GM21381 (cell line): ENCODE measurements around the gene SLC38A3.

ENCODE experiments used
- ATAC-seq: cut with Tn5 transposase; IDR thresholded peaks from one replicate; pipeline ENCODE4 v1.9.1; 2021; ENCODE audit warnings: mild to moderate bottlenecking, moderate library complexity; ENCODE audit not compliant: unreplicated experiment

The SLC38A3 gene

DNA sequence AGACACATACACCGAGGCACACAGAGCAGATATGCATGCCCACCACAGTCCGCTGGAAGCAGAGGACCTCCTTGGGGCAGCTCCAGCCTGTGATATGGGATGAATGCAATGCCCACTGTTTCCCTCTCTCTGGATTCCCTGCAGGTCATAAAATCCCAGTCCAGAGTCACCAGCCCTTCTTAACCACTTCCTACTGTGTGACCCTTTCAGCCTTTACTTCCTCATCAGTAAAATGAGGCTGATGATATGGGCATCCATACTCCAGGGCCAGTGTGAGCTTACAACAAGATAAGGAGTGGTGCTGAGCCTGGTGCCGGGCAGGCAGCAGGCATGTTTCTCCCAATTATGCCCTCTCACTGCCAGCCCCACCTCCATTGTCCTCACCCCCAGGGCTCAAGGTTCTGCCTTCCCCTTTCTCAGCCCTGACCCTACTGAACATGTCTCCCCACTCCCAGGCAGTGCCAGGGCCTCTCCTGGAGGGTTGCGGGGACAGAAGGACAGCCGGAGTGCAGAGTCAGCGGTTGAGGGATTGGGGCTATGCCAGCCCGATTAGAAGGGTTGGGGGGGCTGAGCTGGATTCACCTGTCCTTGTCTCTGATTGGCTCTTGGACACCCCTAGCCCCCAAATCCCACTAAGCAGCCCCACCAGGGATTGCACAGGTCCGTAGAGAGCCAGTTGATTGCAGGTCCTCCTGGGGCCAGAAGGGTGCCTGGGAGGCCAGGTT, 14.0 kb upstream of the SLC38A3 start, which contains the start of gene GNAT1:
TSS of gene GNAT1 (plus strand) at position 675 of the 725 bp plus-strand sequence. CDS start 116 bp downstream, outside the sequence.
- no peak for ATAC-seq

DNA sequence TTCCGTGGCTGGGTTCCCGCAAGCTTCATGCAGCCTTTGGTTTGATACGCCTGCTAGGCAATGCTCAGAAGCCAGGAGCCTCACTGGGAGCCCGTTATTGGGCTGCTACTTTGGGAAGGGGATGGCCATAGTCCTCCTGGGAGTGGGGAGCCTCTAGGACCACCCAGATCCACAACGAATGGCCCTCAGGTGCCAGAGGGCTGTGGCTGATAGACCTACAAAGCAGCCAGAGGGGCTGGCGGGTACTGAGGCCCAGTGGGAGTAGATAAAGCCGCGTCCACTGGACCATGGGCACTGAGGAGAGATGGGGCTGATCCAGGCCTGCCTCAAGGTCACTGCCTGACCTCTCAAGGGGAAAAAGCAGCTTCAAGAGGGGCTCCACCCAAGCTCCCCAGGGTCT, 12.9 kb upstream of the SLC38A3 start:
- ATAC-seq, result no peak

DNA sequence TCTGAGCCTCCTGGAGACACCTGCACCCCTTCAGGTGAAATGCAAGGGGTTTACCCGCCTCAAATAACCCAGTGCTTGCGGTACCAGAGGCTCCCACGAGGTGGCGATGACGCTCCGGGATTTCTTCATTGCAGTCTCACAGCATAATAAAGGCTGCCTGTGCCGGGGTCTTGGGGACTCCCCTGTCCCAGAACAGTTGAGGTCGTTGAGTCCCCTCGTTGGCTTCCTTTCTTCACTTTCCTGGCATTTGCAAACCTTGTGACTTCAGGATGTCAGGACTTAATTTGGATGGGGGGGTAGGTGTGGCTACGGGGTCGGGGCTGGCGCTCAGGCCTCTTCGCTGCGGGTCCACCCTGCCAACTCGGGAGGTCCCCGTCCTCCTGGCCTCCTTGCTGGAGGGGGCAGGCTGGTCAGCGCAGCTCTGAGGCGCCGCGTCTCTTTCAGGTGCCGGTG, 12.4 kb upstream of the SLC38A3 start:
- no peak for ATAC-seq

DNA sequence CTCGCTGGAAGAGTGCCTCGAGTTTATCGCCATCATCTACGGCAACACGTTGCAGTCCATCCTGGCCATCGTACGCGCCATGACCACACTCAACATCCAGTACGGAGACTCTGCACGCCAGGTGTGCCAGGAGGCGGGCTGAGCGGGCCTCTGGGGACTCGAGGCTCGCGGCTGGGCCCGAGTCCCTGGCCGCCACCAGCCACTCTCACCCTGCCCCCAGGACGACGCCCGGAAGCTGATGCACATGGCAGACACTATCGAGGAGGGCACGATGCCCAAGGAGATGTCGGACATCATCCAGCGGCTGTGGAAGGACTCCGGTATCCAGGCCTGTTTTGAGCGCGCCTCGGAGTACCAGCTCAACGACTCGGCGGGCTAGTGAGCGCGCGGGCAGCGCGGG, 11.8 kb upstream of the SLC38A3 start:
- ATAC-seq, result no peak

DNA sequence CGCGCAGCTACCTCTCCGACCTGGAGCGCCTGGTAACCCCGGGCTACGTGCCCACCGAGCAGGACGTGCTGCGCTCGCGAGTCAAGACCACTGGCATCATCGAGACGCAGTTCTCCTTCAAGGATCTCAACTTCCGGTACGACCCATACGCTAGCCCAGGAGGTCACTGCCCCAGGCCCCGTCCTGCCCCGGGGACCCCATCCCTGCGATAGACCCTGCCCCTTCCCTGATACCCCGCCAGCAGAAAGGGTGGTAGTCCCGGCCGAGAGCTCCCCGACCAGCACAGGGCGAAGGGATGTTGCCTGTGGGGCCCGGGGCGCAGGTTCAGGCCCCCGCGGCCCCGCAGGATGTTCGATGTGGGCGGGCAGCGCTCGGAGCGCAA, 11.3 kb upstream of the SLC38A3 start:
- no peak for ATAC-seq

DNA sequence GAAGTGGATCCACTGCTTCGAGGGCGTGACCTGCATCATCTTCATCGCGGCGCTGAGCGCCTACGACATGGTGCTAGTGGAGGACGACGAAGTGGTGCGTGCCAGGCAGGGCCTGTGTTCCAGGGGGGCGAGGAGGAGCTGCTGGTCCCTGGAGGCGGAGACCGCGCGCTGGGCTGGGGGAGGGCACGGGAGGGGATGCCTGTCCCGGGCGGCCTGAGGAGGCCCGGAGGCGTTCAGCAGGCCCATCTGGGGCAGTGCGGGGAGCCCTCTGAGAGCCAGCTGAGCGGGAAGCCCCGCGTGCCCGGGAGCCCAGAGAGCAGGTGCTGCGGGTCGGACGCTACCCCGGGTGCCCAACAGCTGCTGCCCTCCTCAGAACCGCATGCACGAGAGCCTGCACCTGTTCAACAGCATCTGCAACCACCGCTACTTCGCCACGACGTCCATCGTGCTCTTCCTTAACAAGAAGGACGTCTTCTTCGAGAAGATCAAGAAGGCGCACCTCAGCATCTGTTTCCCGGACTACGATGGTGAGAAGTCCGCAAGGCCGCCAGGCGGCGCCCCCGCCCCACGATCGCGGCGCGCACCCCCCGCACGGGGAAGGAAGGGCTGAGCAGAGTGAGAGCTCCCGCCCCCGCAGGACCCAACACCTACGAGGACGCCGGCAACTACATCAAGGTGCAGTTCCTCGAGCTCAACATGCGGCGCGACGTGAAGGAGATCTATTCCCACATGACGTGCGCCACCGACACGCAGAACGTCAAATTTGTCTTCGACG, 10.8 kb upstream of the SLC38A3 start:
- ATAC-seq, result no peak

DNA sequence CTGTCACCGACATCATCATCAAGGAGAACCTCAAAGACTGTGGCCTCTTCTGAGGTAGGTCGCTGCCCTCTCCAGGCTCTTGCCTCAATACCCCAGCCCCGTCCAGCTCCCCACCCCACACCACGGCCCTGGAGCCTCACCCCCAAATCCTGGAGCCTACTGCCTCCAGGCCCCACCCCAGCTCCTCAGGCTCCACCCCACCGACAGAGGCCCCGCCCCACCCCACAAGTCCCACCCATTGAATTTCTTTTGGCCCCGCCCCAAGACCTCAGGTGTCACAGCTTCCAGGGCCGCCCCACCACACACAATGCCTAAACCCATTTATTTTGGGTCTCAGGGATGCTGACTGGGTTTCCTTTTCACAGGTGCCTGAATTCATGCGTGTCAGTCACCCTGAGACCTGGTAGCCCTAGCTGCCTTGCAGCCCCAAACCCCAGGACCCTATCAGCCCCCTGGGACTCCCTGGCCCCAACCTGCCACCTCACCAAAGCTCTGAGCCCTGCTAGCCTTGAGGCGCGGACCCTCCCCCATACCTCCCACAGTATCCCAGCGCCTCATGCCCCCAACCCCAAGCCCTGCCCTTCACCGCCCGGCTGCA, 10.1 kb upstream of the SLC38A3 start:
- no peak for ATAC-seq

DNA sequence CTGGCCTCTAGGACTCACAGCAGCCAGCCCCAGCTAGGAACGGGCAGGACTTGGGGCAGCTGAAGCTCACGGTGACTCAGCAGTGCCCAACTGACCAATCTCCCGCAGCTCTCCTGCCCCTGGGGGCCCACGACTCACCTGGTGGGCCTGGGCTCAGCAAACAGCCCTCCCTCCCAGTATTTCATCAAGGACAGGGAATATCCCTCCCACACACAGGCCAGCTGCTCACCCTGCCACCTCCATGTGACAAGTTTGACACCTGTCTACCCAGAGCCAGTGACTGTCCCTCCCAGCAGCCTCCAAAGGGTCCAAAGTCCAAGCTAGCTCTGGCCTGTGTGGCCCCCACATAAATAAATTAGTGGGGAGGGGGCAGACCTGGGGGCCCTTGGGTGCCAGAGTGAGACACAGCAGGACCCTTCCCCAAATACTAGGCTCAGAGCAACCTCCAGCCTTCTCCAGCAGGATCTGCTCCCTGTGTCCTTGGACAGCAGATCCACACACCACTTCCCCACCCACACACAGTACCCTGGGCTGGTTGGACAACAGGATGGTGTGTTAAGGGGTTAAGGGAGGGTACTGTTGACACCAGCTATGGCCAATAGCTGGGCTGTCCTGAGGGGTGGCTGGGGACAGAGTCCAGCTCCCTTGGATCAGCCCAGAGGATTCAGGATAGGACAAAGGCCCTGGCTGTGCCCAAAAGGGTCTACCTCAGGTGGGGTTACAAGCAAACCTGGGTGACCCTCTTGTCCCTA, 9.4 kb upstream of the SLC38A3 start:
- ATAC-seq, result no peak

DNA sequence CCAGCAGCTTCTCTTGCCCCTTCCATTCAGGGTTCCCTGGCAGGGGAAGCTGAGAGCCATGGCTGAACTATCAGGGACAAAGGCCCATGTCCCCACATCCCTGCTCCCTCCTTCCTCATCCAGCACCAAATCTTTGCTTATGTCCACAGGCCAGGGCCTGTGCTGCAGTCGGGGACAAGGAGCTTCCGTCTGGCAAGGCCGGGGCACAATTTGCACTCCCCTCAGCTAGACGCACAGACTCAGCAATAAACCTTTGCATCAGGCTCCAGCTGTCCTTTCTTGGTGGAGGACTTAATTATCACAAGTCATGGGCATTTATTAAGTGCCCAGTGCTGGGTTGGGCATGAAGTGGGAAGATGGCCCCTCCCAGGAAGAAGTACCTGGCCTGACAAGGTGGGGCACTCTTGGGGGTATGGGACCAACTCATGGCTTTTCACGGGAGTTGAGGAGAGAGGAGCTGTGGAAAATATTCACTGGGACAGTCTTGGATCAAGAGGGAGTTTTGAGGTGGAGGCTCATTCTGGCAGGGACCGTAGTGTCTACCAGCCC, 8.7 kb upstream of the SLC38A3 start:
- no peak for ATAC-seq

DNA sequence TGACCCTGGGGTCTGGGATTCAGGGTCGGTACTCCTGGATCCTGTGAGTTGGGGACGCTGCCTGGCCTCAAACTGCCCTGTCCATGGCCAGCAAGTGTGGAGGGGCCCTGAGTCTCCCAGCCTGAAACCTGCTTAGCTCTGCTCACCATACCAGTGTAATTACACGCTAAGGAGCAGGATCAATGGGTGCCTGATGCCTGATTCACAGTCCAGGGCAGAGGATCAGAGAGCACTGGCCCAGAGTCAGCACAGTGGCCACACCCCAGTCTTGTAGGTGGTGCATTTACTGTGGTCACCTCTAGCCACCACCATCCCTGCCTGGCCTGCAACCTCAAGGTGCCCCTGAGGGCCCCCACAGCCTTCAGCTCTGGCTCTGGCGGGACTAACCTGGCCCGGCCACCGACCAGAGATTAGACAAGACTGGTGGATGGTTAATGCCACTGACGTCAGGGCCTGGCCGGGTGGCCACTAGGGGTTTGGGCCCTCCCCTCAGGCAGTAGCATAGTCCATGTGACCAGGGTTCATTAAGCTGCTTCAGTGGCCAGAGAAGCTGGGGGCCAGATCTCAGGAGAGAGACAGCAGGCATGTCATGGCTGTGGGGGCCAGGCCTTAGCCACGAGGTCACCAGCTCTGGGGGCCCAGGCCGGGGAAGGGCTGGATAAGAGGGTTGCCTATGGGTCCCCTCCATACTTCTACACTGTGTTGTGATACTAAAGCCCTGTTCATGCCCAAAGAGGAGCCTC, 3.3 kb upstream of the SLC38A3 start:
- ATAC-seq, result no peak

DNA sequence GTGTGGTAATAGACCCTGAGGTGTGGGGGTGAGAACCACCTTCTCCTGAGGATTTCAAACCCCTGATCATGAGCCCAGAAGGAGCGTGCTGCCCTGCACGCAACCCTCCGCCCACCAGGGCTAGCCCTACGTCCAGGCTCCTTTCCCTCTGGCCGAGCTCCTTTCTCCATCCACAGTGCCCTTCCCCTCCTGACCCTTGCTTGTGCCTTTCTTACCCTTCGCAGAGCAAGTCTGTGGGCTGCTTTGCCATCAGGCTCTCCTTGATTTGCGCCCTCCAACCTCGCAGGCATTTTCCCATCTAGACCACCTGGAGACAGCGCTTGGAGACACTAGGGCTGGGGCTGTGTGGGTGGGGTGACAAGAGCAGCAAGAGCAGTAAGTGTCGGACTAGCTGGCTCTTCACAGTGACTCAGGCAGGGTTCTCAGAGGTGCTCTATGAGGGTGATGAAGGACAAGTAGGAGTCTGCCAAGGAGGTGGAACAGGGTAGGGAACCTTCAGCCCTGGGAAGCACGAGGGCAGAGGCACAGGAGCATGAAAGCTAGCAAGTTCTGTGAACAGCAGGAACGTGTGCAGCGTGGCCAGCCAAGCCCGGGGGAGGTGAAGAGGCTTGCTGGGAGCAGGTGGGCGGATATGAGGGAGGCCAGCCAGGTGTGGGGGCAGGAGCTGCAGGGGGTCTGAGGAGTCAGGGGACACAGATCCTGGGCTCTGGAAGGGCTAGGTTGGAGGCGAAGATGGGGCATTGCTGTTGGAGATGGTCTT, 2.5 kb upstream of the SLC38A3 start:
- ATAC-seq, result no peak

DNA sequence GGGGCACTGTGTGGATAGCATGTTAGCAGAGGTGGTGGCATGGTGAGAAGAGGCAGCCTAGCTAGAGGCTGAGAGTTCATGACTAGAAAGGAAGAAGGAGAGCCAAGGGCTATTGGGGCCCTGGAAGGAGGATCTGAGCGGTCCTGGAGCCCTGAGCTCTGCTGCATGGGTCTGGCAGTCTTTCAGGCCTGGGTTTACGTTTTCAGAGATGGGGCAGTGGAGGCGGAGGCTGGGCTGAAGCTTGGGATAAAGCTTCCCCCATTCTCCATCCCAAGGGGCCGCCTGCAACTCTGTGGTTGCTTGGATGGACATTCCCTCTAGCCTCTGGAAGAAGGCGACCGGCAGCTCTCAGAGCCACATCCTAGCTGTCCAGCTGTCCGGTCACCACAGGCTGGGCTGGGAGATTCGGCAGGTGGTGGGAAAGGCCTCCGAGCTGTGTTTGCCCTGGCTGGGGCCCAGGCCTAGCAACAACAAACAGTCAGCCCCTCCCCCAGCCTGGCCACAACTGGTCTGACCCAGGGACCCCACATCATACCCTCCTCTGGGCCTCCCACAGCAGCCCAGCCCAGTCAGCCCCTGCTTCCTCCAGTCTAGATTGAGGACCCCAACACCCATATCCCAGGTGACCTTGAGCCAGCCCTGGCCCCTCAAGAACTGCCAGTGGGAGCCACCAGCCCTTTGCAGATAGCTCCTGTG, 1.8 kb upstream of the SLC38A3 start:
- no peak for ATAC-seq

DNA sequence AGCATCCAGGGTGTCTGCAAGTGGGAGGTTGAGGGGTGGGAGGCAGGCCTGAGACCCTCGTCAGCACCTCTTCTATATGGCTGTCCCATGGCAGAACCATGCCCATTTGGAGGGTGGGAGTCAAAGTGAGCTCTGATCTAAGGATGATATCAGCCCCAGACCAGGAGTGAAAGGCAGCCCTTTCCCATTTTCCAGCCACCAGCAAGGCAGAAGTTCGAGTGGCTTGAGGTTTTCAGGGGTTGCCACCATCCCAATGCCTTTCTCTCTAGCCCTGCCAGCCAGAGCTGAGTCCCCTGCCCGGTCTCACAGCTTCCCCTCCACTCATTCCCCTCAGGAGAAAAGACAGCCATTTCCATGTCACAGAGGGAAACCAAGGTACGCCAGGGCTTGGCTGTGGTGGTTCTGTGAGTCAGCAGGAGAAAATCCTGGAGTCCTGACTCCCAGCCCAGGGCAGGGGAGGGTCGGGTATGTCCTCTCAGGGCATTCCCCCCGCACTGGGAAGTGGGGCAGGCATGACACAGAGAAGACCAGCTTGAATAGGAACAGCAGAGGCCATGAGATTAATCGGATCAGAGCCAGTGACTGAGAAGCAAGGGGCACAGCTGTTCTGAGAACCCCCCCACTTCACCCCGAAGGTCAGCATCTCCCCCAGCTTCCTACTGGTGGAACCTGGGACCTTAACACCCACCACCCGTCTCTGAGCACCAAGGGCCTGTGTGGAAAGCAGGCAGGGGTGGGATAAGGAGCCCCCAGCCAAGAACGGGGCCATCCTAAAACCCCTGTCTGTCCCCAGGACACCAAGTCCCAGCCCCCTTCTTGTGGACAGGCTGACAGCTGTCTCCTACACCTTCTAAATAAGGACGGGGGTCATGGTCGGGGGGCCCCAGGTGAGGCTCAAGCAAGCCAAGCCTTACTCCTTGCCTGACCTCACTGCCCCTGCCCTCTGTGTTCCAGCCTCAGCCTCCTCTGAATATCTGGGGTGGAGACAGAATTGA, 965 bp upstream of the SLC38A3 start:
- no peak for ATAC-seq

DNA sequence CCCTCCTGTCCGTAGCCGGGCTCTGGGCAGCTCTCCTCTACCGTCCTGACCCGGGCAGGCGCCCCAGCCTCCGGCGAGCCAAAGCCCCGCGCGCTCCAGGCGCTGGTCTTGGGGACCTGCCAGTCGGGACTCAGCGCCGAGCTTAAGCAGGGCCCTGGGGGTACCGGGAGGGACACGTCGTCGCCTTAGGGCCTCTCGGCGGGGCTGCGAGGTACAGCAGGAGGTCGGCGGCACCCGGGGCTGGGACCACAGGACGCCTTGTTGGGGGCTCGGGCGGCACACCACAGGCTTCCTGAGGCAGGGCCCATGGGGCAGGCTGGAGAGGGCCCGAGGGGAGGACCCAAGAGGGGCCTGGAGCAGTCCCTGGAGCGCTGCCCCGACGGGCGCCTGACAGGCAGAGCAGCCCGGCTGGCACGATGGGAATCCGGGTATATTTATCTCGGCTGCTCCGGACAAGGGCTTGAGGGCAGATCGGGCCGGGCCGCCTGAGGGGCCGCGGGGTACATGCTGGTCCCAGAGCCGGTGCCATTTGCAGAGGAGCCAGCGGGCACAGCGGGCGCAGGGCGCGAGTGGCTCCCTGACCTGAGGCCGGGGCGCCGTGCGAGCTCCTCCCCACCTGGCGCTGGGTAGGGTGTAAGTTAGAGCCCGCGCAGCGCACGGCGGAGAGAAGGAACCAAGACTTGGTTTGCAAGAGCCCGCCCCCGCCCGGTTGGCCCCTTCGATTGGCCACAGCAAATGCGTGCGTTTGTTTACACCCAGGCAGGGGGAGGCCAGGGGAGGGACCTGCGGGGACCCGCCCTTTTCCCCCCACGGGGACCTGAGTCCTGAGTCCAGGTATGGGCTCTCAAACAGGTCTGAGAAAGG, 574 bp downstream of the SLC38A3 start:
- no peak for ATAC-seq

DNA sequence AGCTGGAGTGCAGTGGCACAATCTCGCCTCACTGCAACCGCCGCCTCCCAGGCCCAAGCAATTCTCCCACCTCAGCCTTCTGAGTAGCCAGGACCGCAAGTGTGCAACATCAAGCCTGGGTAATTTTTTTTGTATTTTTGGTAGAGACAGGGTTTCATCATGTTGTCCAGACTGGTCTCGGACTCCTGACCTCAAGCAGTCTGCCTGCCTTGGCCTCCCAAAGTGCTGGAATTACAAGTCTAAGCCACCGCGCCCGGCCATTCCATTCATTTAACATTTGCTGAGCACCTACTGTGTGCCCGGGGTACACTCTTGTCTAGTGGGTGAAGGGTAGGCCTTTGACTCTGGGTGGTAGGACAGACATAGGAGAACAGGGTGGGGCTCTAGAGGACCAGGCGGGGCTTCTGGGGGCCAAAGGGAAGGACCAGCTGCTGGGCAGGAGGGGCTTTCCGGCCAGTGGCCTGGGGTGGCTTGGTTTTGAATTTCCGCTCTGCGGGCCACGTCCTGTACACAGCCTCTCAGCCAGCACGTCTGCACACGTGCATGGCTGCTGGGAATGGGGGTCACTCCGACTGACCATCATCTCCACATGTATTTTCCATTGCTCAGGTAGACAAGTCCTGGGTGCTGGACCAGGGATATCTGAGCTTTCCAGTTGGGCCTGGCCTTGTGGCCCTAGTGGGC, 2.4 kb downstream of the SLC38A3 start:
- no peak for ATAC-seq

DNA sequence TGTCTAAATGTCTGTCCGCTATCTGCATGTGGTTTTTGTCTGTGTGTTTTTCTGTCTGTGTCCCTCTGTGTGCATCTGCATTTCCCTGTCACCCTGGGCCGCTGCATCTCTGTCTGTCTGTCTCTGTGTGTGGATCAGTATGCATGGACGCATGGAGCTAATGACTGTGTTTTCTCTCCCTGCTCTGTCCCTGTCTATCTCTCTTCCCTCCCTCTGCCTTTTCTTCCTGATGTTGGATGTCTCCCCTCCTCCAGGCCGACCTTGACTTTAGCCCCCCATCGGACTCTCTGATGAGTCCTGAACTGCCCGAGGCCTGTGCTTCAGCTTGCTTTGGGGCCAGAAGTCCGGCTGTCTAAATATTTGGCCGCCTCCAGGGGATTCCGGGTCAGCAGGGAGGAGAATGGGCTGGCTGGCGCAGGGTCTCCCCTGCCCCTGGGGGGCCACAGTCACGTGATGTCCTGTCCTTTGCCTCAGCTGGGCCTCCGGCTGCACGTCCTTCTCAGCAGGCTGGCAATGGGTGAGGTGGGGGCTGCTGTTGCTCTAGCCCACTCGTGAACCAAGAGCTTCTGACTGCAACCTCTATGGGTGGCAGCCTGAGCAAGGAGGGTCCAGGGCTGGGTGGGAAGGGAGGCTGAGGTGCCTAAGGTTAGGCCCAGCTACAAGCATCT, 3.7 kb downstream of the SLC38A3 start:
- no peak for ATAC-seq
